Endometrium (tissue), 2 donors: ENCODE results near the gene CNTN2.

ENCODE experiments used
- FAIRE-seq: peaks from 2 replicates; lab custom pipeline; 2012; peaks lifted over from hg19 to GRCh38; lab: Jason Lieb, UNC
- donor health status: control.
- donor health status: control.

The CNTN2 gene

GRCh38 chr1:205122489-205122882, 79.5 kb downstream of the CNTN2 start:
- no peak for FAIRE-seq

- FAIRE-seq: no peak
These were observed 81.7 kb downstream of the CNTN2 start for GRCh38 chr1:205124726-205125125.

- no peak for FAIRE-seq
These were observed 84.6 kb downstream of the CNTN2 start for GRCh38 chr1:205127646-205128045.
